ENCODE measurements around the gene CRYL1. TPM values are rescaled to one million over a fixed set of nuclear protein-coding genes. Genes with fewer than 3 reads are reported as not detected.

Gene CRYL1
- total and polyA plus RNA-seq, 9 of the 15 experiments (the other 6 are each of a cell fraction or from before 2014, with no cell fraction given) = 1.0 to 6.9 (median 2.4) TPM

GRCh38 chr13:20429682-20430081, 96.0 kb downstream of the CRYL1 start:
- WGBS (ENCODE audit: insufficient coverage, low coverage, missing lambda C conversion rate) = 20% methylated on average over 5 of the region's 9 CpGs
- FAIRE-seq = no peak
- no peaks in the 10 kb centered on the region for H3K9me3 ChIP-seq (replicated peaks; ENCODE audit: control insufficient read depth, insufficient read depth, low read depth, low read length)
- H3K4me2 ChIP-seq (ENCODE audit: insufficient read depth, low read length) = no peak overlapping the region
- H4K20me1 ChIP-seq (replicated peaks; ENCODE audit: control insufficient read depth, insufficient read depth, low read length) = no peaks in the 10 kb centered on the region
- POLR2A ChIA-PET = no interaction called here
- no peaks in the 10 kb centered on the region for H3K36me3 ChIP-seq (ENCODE audit: control insufficient read depth, insufficient read depth, low read length)
- no peak overlapping the region for H3K9ac ChIP-seq (ENCODE audit: insufficient read depth in 1 of 2, low read depth in 2 of 2, low read length in 2 of 2)
- no TSS peak for BruUV-seq (replicated peaks)
- H3K27ac ChIP-seq (ENCODE audit: extremely low read depth, low read depth, low read length) = no peak overlapping the region
- H2AFZ ChIP-seq (ENCODE audit: low read depth, low read length) = no peak overlapping the region
- ATAC-seq = no peak
- CTCF ChIA-PET (ENCODE audit: low intra/inter-chr PET ratio) = no interaction called here
- H3K27me3 ChIP-seq (ENCODE audit: control insufficient read depth in 2 of 2, insufficient read depth in 2 of 2, low read length in 2 of 2) = peaks cover 6 to 18% of the 10 kb centered on the region in 2 experiments; a peak in 4 of 5 replicates
- no peaks in the 10 kb centered on the region for H3K79me2 ChIP-seq (ENCODE audit: control insufficient read depth, insufficient read depth, low read length)
- in situ Hi-C loops (cut with MboI) (no loop called here), intact Hi-C loops (cut with micrococcal nuclease) (no loop called here)
- H3K9me1 ChIP-seq (ENCODE audit: control insufficient read depth, insufficient read depth, low read length) = no peaks in the 10 kb centered on the region
- H3K4me1 ChIP-seq (replicated peaks in 1 of 2; ENCODE audit: control insufficient read depth in 2 of 2, insufficient read depth in 2 of 2, low read length in 2 of 2) = no peaks in the 10 kb centered on the region; a peak in 2 of 5 replicates
- no peak for DNase-seq (ENCODE audit: extremely low read depth in 1 of 4, low spot score in 3 of 4)
- H3K4me3 ChIP-seq = no peak overlapping the region
- no peak for TF ChIP-seq TCF3 (CRISPR knock-in tag; IDR thresholded peaks at IDR 0.05)
- TF ChIP-seq BACH1 (tag; IDR thresholded peaks at IDR 0.05) = no peak
- TF ChIP-seq RBBP5 (IDR thresholded peaks at IDR 0.05; ENCODE audit: borderline replicate concordance, insufficient read depth, low read length, poor library complexity, severe bottlenecking) = no peak

DNA sequence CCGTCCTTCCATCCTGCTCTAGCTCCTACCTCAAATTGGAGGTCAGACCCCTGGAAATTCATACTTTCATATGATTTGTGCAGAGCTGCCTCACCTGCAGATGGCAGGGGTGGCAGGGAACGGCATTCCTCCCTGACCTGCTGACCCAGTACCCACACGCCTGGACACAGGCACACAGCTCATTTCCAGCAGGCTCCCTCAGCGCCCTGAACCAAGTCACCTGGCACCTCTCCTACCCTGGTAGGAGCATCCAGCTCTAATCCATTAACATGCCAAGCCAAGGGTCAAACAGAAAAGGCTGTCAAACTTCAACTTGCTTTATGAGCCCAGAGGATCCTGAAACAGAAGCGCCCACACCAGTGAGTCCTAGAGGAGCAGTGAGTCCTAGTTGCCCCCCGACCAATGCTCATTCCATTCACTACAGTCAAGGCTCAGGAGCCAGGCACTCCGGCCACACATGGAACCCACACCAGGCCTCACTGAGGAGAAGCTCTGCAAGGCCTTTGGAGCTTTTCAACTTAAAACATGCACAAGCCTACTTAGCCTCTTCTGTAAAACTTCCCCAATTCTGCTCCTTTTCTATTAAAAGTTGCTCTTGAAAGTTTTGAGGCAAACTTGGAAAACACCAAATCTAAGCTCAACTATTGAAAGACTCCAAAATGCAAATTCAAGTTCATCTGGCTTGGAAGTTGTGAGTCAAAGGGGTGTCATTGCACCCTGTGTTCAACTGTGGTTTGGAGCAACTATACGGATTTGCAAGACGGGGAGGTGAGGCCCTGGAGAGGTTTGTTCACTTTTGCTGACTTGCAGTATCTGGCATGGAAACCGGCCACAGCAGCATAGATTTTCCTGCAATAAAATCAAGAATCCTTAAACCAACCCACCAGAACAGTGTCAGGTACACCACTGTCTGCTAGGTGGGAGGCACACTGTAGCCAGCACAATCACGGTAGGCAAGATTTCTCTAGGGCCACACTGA, 96.7 kb downstream of the CRYL1 start:
- H3K4me3 ChIP-seq = no peak overlapping the region
- no peaks in the 10 kb centered on the region; a peak in 2 of 5 replicates for H3K4me1 ChIP-seq (replicated peaks in 1 of 2; ENCODE audit: control insufficient read depth in 2 of 2, insufficient read depth in 2 of 2, low read length in 2 of 2)
- TF ChIP-seq C11orf30 (IDR thresholded peaks at IDR 0.05; ENCODE audit: low read depth) (peak; percentile 30; the same call in 1 of the 2 replicates), MAFG (tag; conservative IDR thresholded peaks at IDR 0.05) (peak; percentile 54; the same call in 1 of the 2 replicates), ZNF316 (IDR thresholded peaks at IDR 0.05) (peak; percentile 36; the same call in 1 of the 2 replicates), MAFF (IDR thresholded peaks at IDR 0.05; ENCODE audit: low read length) (0 out of 2 replicates have a peak, but pooled peaks have one; percentile 25), MED1 (CRISPR knock-in tag; IDR thresholded peaks at IDR 0.05; ENCODE audit: borderline replicate concordance) (no peak)
- no peak overlapping the region for H3K9ac ChIP-seq (ENCODE audit: insufficient read depth in 1 of 2, low read depth in 2 of 2, low read length in 2 of 2)
- FAIRE-seq = no peak
- H3K36me3 ChIP-seq (ENCODE audit: control insufficient read depth, insufficient read depth, low read length) = no peaks in the 10 kb centered on the region
- ChIA-PET CTCF (ENCODE audit: low intra/inter-chr PET ratio) (no interaction called here), POLR2A (interaction anchor here (0.6 kb wide), 3 partner anchors 31 to 261 kb away, joined by 3 to 4 read pairs (median 4); no protein-coding TSS in a partner anchor)
- no TSS peak for BruUV-seq (replicated peaks)
- no peaks in the 10 kb centered on the region for H3K9me3 ChIP-seq (replicated peaks; ENCODE audit: control insufficient read depth, insufficient read depth, low read depth, low read length)
- H2AFZ ChIP-seq (ENCODE audit: low read depth, low read length) = no peak overlapping the region
- in situ Hi-C loops (cut with MboI) (no loop called here), intact Hi-C loops (cut with micrococcal nuclease) (no loop called here)
- no peaks in the 10 kb centered on the region for H3K79me2 ChIP-seq (ENCODE audit: control insufficient read depth, insufficient read depth, low read length)
- no peak overlapping the region for H3K4me2 ChIP-seq (ENCODE audit: insufficient read depth, low read length)
- no peaks in the 10 kb centered on the region for H4K20me1 ChIP-seq (replicated peaks; ENCODE audit: control insufficient read depth, insufficient read depth, low read length)
- no peak overlapping the region for H3K27ac ChIP-seq (ENCODE audit: extremely low read depth, low read depth, low read length)
- H3K27me3 ChIP-seq (ENCODE audit: control insufficient read depth in 2 of 2, insufficient read depth in 2 of 2, low read length in 2 of 2) = peaks cover 6 to 25% of the 10 kb centered on the region in 2 experiments; a peak in 4 of 5 replicates
- ATAC-seq = no peak
- DNase-seq (ENCODE audit: extremely low read depth in 1 of 4, low spot score in 3 of 4) = no peak
- 17% methylated on average over 10 of the region's 11 CpGs for WGBS (ENCODE audit: insufficient coverage, low coverage, missing lambda C conversion rate)
- H3K9me1 ChIP-seq (ENCODE audit: control insufficient read depth, insufficient read depth, low read length) = no peaks in the 10 kb centered on the region

Data from K562 (cell line).